ENCODE results near the gene PRAMEF13. TPM values are rescaled to one million over a fixed set of nuclear protein-coding genes. Genes with fewer than 3 reads are reported as not detected.
"Not testable (repeated sequence)": the region's sequence is repeated elsewhere in the genome, so short reads cannot be mapped to it uniquely, and the experiment has no call there.

The PRAMEF13 gene, protein sequence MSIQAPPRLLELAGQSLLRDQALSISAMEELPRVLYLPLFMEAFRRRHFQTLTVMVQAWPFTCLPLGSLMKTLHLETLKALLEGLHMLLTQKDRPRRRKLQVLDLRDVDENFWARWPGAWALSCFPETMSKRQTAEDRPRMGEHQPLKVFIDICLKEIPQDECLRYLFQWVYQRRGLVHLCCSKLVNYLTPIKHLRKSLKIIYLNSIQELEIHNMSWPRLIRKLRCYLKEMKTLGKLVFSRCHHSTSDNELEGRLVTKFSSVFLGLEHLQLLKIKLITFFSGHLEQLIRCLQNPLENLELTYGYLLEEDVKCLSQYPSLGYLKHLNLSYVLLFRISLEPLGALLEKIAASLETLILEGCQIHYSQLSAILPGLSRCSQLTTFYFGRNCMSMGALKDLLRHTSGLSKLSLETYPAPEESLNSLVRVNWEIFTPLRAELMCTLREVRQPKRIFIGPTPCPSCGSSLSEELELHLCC
- total RNA-seq (2014; rRNA removed; shearing (Covaris generic)), result not detected in 2 replicates

DNA sequence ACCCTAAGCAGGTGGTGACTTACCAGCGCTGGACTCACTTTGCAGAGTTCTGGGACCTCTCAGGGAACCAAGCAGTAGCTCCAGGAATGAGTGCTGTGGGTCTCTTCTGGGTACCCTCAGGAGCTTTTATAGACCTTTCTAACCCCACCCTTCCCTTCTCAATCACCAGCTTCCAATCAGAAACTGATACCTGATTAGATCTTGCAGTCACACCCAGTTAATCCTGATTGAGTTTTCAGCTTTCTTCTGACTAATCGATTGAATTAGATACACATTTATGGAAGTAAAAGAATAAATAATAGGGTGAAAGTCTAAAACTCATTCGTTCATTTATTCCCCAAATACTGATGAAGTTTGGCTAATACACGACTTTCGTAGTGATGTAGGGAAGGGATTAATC is at the start of gene PRAMEF13:
PRAMEF13 (minus strand) TSS at position 101 of the 400 bp plus-strand sequence. CDS start 1,820 bp downstream, outside the sequence.
- H3K4me3 ChIP-seq (ENCODE audit: insufficient read depth, low read depth, low read length); H3K27me3 ChIP-seq (ENCODE audit: control insufficient read depth, insufficient read depth, low read length); DNase-seq; H3K36me3 ChIP-seq (replicated peaks; ENCODE audit: control insufficient read depth, insufficient read depth, low read length): not testable (repeated sequence)

- H3K4me3 ChIP-seq (ENCODE audit: insufficient read depth, low read depth, low read length); H3K27me3 ChIP-seq (ENCODE audit: control insufficient read depth, insufficient read depth, low read length); H3K36me3 ChIP-seq (replicated peaks; ENCODE audit: control insufficient read depth, insufficient read depth, low read length); DNase-seq: not testable (repeated sequence)
These were observed 45.9 kb upstream of the PRAMEF13 start for GRCh38 chr1:13247122-13247521.

- H3K27me3 ChIP-seq (ENCODE audit: control insufficient read depth, insufficient read depth, low read length); H3K36me3 ChIP-seq (replicated peaks; ENCODE audit: control insufficient read depth, insufficient read depth, low read length); H3K4me3 ChIP-seq (ENCODE audit: insufficient read depth, low read depth, low read length); DNase-seq: not testable (repeated sequence)
These were observed 45.3 kb upstream of the PRAMEF13 start for GRCh38 chr1:13246554-13246871.

DNA sequence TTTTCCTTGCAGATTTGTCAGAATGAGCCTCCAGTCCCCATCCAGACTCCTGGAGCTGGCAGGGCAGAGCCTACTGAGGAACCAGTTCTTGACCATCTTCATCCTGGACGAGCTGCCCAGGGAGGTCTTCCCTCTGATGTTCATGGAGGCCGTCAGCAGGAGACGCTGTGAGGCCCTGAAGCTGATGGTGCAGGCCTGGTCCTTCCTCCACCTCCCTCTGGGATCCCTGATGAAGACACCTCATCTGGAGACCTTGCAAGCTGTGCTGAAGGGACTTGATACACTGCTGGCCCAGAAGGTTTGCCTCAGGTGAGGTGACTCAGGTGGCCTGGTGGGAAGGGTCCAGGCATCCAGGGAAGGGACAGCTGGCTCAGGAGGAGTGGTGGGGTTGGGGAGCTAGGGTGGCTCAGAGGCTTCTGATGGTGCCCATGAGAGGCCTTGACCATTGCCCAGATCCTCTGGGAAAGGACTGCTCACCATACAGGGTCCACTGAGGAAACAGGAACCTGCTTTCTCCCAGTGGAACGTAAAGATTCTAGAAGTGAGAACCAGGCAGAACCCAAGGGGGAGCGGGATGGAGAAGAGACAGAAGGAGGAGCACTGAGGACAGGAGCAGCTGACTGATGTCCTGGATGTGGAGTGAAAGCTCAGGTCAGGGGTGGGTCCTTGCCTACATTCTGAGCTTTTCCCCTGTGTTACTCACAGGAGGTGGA is 44.8 kb upstream of the PRAMEF13 start:
- H3K36me3 ChIP-seq (replicated peaks; ENCODE audit: control insufficient read depth, insufficient read depth, low read length); H3K4me3 ChIP-seq (ENCODE audit: insufficient read depth, low read depth, low read length); DNase-seq; H3K27me3 ChIP-seq (ENCODE audit: control insufficient read depth, insufficient read depth, low read length): not testable (repeated sequence)

- not testable (repeated sequence) for DNase-seq; H3K36me3 ChIP-seq (replicated peaks; ENCODE audit: control insufficient read depth, insufficient read depth, low read length); H3K27me3 ChIP-seq (ENCODE audit: control insufficient read depth, insufficient read depth, low read length); H3K4me3 ChIP-seq (ENCODE audit: insufficient read depth, low read depth, low read length)
These were observed 42.5 kb upstream of the PRAMEF13 start for GRCh38 chr1:13243536-13244263.

DNA sequence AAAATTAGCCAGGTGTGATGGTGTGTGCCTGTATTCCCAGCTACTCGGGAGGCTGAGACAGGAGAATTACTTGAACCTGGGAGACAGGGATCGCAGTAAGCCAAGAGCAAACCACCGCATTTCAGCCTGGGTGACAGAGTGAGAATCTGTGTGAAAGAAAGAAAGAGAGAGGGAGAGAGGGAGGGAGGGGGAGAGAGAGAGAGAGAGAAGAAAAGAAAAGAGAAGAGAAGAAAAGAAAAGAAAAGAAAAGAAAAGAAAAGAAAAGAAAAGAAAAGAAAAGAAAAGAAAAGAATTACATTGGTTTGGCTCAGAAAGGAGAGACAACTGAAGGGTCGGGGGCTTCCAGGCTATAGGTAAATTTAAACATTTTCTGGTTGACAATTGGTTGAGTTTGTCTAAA is 38.4 kb upstream of the PRAMEF13 start:
- not testable (repeated sequence) for H3K4me3 ChIP-seq (ENCODE audit: insufficient read depth, low read depth, low read length); H3K36me3 ChIP-seq (replicated peaks; ENCODE audit: control insufficient read depth, insufficient read depth, low read length); H3K27me3 ChIP-seq (ENCODE audit: control insufficient read depth, insufficient read depth, low read length); DNase-seq

GRCh38 chr1:13237572-13237971 is 36.4 kb upstream of the PRAMEF13 start:
- DNase-seq; H3K4me3 ChIP-seq (ENCODE audit: insufficient read depth, low read depth, low read length); H3K36me3 ChIP-seq (replicated peaks; ENCODE audit: control insufficient read depth, insufficient read depth, low read length); H3K27me3 ChIP-seq (ENCODE audit: control insufficient read depth, insufficient read depth, low read length): not testable (repeated sequence)

DNA sequence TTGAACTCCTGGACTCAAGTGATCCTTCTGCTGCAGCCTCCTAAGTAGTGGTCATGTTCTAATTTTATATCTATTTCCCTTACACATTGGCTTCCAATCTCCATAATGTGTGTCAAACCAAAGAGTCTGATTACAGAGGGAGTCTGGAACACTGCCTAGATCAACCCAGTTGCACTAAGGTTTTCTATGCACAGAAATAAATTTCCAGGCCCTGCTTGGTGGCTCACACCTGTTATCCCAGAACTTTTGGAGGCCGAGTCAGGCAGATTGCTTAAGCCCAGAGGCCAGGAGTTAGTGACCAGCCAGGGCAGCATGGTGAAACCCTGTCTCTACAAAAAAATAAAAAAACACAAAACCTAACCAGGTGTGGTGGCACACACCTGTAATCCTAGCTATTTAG is 32.8 kb upstream of the PRAMEF13 start:
- H3K27me3 ChIP-seq (ENCODE audit: control insufficient read depth, insufficient read depth, low read length); H3K4me3 ChIP-seq (ENCODE audit: insufficient read depth, low read depth, low read length); H3K36me3 ChIP-seq (replicated peaks; ENCODE audit: control insufficient read depth, insufficient read depth, low read length); DNase-seq: not testable (repeated sequence)

- H3K4me3 ChIP-seq (ENCODE audit: insufficient read depth, low read depth, low read length); H3K27me3 ChIP-seq (ENCODE audit: control insufficient read depth, insufficient read depth, low read length); DNase-seq; H3K36me3 ChIP-seq (replicated peaks; ENCODE audit: control insufficient read depth, insufficient read depth, low read length): not testable (repeated sequence)
These were observed 30.8 kb upstream of the PRAMEF13 start for GRCh38 chr1:13232056-13232455.

GRCh38 chr1:13231061-13231750 is 30.0 kb upstream of the PRAMEF13 start:
- not testable (repeated sequence) for H3K4me3 ChIP-seq (ENCODE audit: insufficient read depth, low read depth, low read length); DNase-seq

GRCh38 chr1:13230601-13231000 is 29.4 kb upstream of the PRAMEF13 start:
- not testable (repeated sequence) for DNase-seq; H3K27me3 ChIP-seq (ENCODE audit: control insufficient read depth, insufficient read depth, low read length); H3K4me3 ChIP-seq (ENCODE audit: insufficient read depth, low read depth, low read length); H3K36me3 ChIP-seq (replicated peaks; ENCODE audit: control insufficient read depth, insufficient read depth, low read length)

More at GRCh38 chr1:13231061-13231750, 30.0 kb upstream of the PRAMEF13 start:
- not testable (repeated sequence) for H3K27me3 ChIP-seq (ENCODE audit: control insufficient read depth, insufficient read depth, low read length); H3K36me3 ChIP-seq (replicated peaks; ENCODE audit: control insufficient read depth, insufficient read depth, low read length)

GRCh38 chr1:13230096-13230495 is 28.9 kb upstream of the PRAMEF13 start:
- not testable (repeated sequence) for H3K36me3 ChIP-seq (replicated peaks; ENCODE audit: control insufficient read depth, insufficient read depth, low read length); H3K27me3 ChIP-seq (ENCODE audit: control insufficient read depth, insufficient read depth, low read length); DNase-seq; H3K4me3 ChIP-seq (ENCODE audit: insufficient read depth, low read depth, low read length)

- H3K4me3 ChIP-seq (ENCODE audit: insufficient read depth, low read depth, low read length), result no peak overlapping the region
- no peak for DNase-seq
- H3K27me3 ChIP-seq (ENCODE audit: control insufficient read depth, insufficient read depth, low read length), result no peaks in the 10 kb centered on the region
- no peaks in the 10 kb centered on the region for H3K36me3 ChIP-seq (replicated peaks; ENCODE audit: control insufficient read depth, insufficient read depth, low read length)
These were observed 27.2 kb upstream of the PRAMEF13 start for GRCh38 chr1:13228343-13228781.
